Mesenchymal stem cell (in vitro differentiated cells and primary cell): ENCODE data around the gene KDM4B.
A peak's percentile ranks its signal among the peaks of the same experiment; 100 is the strongest.

Source experiments
- DNase-seq: peaks from one replicate; pipeline ENCODE4 v3.0.0-alpha.2; 2013
- H2AFZ ChIP-seq: one replicate; pipeline ENCODE4 v1.6.1; 2013; ENCODE audit warnings: low read depth, mild to moderate bottlenecking, control low read depth, inconsistent platforms, low read length, moderate library complexity
- H2AK5ac ChIP-seq: 2 replicates; pipeline ENCODE4 v1.6.1; 2013; ENCODE audit warnings: low read length, moderate library complexity, mild to moderate bottlenecking, inconsistent platforms; ENCODE audit not compliant: severe bottlenecking
- H2BK120ac ChIP-seq: one replicate; pipeline ENCODE4 v1.6.1; 2013; ENCODE audit warnings: low read depth, mild to moderate bottlenecking, inconsistent platforms, low read length, moderate library complexity
- H2BK12ac ChIP-seq, 2 experiments: one replicate each; pipeline ENCODE4 v1.6.1; 2013; ENCODE audit warnings: inconsistent platforms in 2 of 2, low read length in 2 of 2, mild to moderate bottlenecking in 2 of 2, moderate library complexity in 2 of 2, control low read depth in 1 of 2
- H2BK15ac ChIP-seq: one replicate; pipeline ENCODE4 v1.6.1; 2013; ENCODE audit warnings: mild to moderate bottlenecking, low read depth, inconsistent platforms; ENCODE audit not compliant: poor library complexity, severe bottlenecking
- H2BK5ac ChIP-seq: 2 replicates; pipeline ENCODE4 v1.6.1; 2013; ENCODE audit warnings: low read depth, mild to moderate bottlenecking, low read length, control low read depth, inconsistent platforms; ENCODE audit not compliant: poor library complexity, severe bottlenecking
- H3K14ac ChIP-seq, 2 experiments: one replicate each; pipeline ENCODE4 v1.6.1; 2013; ENCODE audit warnings: inconsistent platforms in 2 of 2, low read length in 2 of 2, control low read depth in 1 of 2, mild to moderate bottlenecking in 1 of 2, moderate library complexity in 1 of 2
- H3K18ac ChIP-seq, 2 experiments: one replicate each; pipeline ENCODE4 v1.6.1; 2013; ENCODE audit warnings: inconsistent platforms in 2 of 2, low read length in 2 of 2, control low read depth in 1 of 2, low read depth in 1 of 2, mild to moderate bottlenecking in 1 of 2
- H3K23ac ChIP-seq, 2 experiments: one replicate each; pipeline ENCODE4 v1.6.1; 2013; ENCODE audit warnings: inconsistent platforms in 2 of 2, low read length in 2 of 2, mild to moderate bottlenecking in 2 of 2, moderate library complexity in 2 of 2, control low read depth in 1 of 2
- H3K27ac ChIP-seq: 2 replicates; pipeline ENCODE4 v1.5.1; 2013; ENCODE audit warnings: mild to moderate bottlenecking, moderate library complexity, low read length, control low read depth, inconsistent platforms; ENCODE audit not compliant: poor library complexity, severe bottlenecking
- H3K27me3 ChIP-seq, 2 experiments: 2 replicates each; pipeline versions ENCODE4 v1.6.1 to v1.7.0; 2013; ENCODE audit warnings: low read length in 2 of 2, mild to moderate bottlenecking in 2 of 2, moderate library complexity in 2 of 2, control low read depth in 1 of 2, inconsistent platforms in 1 of 2; ENCODE audit not compliant: control insufficient read depth in 1 of 2, insufficient read depth in 1 of 2
- H3K36me3 ChIP-seq, 2 experiments: 2 replicates each; pipeline versions ENCODE4 v1.6.1 to v1.7.0; 2013; ENCODE audit warnings: low read length in 2 of 2, control low read depth in 1 of 2, inconsistent platforms in 1 of 2, low read depth in 1 of 2, mild to moderate bottlenecking in 1 of 2; ENCODE audit not compliant: insufficient read depth in 2 of 2, control insufficient read depth in 1 of 2
- H3K4ac ChIP-seq, 2 experiments: one replicate each; pipeline ENCODE4 v1.6.1; 2013; ENCODE audit warnings: inconsistent platforms in 2 of 2, low read length in 2 of 2, mild to moderate bottlenecking in 2 of 2, moderate library complexity in 2 of 2, control low read depth in 1 of 2, low read depth in 1 of 2
- H3K4me1 ChIP-seq: 2 replicates; pipeline ENCODE4 v1.6.1; 2013; ENCODE audit warnings: low read depth, low read length, control low read depth; ENCODE audit not compliant: control insufficient read depth, insufficient read depth
- H3K4me2 ChIP-seq: 2 replicates; pipeline ENCODE4 v1.6.1; 2013; ENCODE audit warnings: low read length, mild to moderate bottlenecking, inconsistent platforms; ENCODE audit not compliant: poor library complexity, severe bottlenecking
- H3K4me3 ChIP-seq, 2 experiments: 2 replicates each; pipeline versions ENCODE4 v1.5.1 to v1.7.0; 2013; ENCODE audit warnings: low read length in 2 of 2, mild to moderate bottlenecking in 2 of 2, control low read depth in 1 of 2, low read depth in 1 of 2; ENCODE audit not compliant: insufficient read depth in 1 of 2
- H3K79me1 ChIP-seq: replicated peaks from 2 replicates; pipeline ENCODE4 v1.6.1; 2013; ENCODE audit warnings: mild to moderate bottlenecking, control low read depth, low read length, inconsistent platforms; ENCODE audit not compliant: poor library complexity, severe bottlenecking
- H3K9ac ChIP-seq: 2 replicates; pipeline ENCODE4 v1.7.0; 2013; ENCODE audit warnings: mild to moderate bottlenecking, low read length, moderate library complexity
- H3K9me3 ChIP-seq: 2 replicates; pipeline ENCODE4 v1.7.0; 2013; ENCODE audit warnings: mild to moderate bottlenecking, low read length; ENCODE audit not compliant: control insufficient read depth
- H4K8ac ChIP-seq: one replicate; pipeline ENCODE4 v1.6.1; 2013; ENCODE audit warnings: inconsistent platforms, mild to moderate bottlenecking, low read length, moderate library complexity
- H4K91ac ChIP-seq: one replicate; pipeline ENCODE4 v1.6.1; 2013; ENCODE audit warnings: mild to moderate bottlenecking, low read length, inconsistent platforms
- WGBS: methylation state at CpG from one replicate; pipeline ENCODE4 v1.1.7; 2013; ENCODE audit warnings: mixed read lengths; 5-methylcytosine and 5-hydroxymethylcytosine counted together

Gene KDM4B

DNA sequence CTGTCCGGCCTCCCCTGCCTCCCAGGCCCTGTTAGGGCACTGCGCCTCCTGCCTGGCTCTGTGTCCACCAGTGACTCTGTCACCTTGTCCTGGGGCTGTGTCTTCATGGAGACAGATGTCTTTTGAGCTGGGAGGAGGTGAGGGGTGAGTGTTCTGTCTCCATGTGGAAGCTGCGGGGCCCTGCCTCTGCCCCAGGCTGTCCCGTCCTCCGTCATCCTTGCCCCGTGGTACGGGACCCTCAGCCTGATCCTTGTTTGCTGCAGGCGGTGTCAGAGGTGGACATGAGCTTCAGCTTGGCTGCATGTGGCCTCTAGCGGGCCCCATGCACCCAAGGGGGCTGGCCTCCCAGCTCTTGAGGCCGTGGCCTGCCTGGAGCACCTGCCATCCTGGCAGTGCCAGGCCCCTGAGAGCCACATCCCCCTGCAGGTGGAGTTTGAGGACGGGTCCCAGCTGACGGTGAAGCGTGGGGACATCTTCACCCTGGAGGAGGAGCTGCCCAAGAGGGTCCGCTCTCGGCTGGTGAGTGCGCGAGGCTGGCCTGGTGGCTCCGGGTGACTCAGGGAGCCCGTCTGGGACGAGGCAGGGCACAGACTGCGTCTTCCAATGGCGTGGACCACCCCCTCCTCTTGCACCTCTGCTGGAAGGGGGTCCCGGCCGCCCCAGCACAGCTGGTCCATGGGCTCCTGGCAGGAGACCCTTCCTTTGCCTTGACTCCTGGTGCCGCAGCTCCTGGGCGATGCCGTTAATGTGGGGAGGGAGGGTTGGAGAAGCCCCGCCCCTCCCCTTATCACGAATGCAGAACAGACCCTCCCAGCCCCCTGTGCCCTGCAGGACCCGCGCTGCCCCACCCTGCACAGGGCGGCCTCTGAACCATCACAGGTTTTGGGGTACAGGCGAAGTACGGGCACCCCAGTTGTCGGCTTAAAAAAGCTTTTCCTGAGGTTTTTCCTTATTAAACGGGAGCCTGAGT, 181.3 kb downstream of the KDM4B start:
- H3K36me3 ChIP-seq: peaks cover 41 to 88% of the 10 kb centered on the region in 2 experiments
- DNase-seq: no peak
- 90% methylated on average over 35 of the region's 36 CpGs for WGBS
- H2BK15ac ChIP-seq: no peak overlapping the region
- no peak overlapping the region for H3K4me3 ChIP-seq
- H3K18ac ChIP-seq: no peak overlapping the region
- H3K9ac ChIP-seq: no peak overlapping the region
- no peak overlapping the region for H3K4me2 ChIP-seq
- H3K27ac ChIP-seq: no peak overlapping the region
- no peak overlapping the region for H4K8ac ChIP-seq
- H2BK5ac ChIP-seq: no peak overlapping the region
- peaks cover 2% of the 10 kb centered on the region for H3K79me1 ChIP-seq
- no peak overlapping the region for H2AFZ ChIP-seq
- no peaks in the 10 kb centered on the region for H3K4me1 ChIP-seq
- no peaks in the 10 kb centered on the region for H3K27me3 ChIP-seq
- H3K9me3 ChIP-seq: no peaks in the 10 kb centered on the region
- H3K4ac ChIP-seq: no peak overlapping the region
- H3K14ac ChIP-seq: no peak overlapping the region
- H2AK5ac ChIP-seq: no peak overlapping the region
- H2BK120ac ChIP-seq: no peak overlapping the region
- no peak overlapping the region for H3K23ac ChIP-seq
- no peak overlapping the region for H4K91ac ChIP-seq
- H2BK12ac ChIP-seq: no peak overlapping the region

DNA sequence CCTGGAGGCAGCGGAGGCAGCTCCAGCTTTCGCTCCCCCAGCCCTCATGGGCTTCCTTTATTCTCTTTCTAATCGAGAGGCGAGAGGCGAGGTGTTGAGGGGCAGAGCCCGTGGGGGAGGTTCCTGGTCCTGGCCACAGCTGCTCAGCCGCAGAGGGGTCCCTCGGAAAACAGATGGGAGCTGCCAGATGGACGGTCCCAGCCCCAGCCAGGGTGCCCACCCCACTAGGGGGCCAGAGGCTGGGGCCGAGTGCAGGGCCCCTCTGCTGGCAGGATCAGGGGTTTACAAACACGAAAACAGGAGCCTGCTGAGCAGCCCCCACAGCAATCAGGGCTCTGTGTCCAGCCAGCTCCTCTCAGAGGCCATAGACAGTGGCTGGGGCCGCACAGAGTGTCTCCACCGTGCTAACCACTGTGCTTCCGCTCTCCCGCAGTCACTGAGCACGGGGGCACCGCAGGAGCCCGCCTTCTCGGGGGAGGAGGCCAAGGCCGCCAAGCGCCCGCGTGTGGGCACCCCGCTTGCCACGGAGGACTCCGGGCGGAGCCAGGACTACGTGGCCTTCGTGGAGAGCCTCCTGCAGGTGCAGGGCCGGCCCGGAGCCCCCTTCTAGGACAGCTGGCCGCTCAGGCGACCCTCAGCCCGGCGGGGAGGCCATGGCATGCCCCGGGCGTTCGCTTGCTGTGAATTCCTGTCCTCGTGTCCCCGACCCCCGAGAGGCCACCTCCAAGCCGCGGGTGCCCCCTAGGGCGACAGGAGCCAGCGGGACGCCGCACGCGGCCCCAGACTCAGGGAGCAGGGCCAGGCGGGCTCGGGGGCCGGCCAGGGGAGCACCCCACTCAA, 182.2 kb downstream of the KDM4B start:
- Histone ChIP-seq H3K79me1 (peaks cover 2% of the 10 kb centered on the region), H3K4me2 (no peak overlapping the region), H3K36me3 (peaks cover 36 to 81% of the 10 kb centered on the region in 2 experiments), H2AK5ac (no peak overlapping the region), H2BK12ac (no peak overlapping the region), H2BK120ac (no peak overlapping the region), H3K4me3 (peak overlapping the region in 1 of 2 experiments; percentile 17), H3K23ac (no peak overlapping the region), H2AFZ (no peak overlapping the region), H2BK15ac (no peak overlapping the region), H3K27me3 (no peaks in the 10 kb centered on the region), H3K4me1 (no peaks in the 10 kb centered on the region), H3K4ac (no peak overlapping the region), H3K27ac (no peak overlapping the region), H3K18ac (no peak overlapping the region), H2BK5ac (no peak overlapping the region), H3K9ac (no peak overlapping the region), H3K14ac (no peak overlapping the region), H3K9me3 (no peaks in the 10 kb centered on the region), H4K91ac (no peak overlapping the region), H4K8ac (no peak overlapping the region)
- no peak for DNase-seq
- 91% methylated on average over 52 of the region's 52 CpGs for WGBS

DNA sequence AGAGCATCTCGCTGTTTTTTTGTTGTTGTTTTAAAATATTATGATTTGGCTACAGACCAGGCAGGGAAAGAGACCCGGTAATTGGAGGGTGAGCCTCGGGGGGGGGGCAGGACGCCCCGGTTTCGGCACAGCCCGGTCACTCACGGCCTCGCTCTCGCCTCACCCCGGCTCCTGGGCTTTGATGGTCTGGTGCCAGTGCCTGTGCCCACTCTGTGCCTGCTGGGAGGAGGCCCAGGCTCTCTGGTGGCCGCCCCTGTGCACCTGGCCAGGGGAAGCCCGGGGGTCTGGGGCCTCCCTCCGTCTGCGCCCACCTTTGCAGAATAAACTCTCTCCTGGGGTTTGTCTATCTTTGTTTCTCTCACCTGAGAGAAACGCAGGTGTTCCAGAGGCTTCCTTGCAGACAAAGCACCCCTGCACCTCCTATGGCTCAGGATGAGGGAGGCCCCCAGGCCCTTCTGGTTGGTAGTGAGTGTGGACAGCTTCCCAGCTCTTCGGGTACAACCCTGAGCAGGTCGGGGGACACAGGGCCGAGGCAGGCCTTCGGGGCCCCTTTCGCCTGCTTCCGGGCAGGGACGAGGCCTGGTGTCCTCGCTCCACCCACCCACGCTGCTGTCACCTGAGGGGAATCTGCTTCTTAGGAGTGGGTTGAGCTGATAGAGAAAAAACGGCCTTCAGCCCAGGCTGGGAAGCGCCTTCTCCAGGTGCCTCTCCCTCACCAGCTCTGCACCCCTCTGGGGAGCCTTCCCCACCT, 183.3 kb downstream of the KDM4B start:
- WGBS: 98% methylated on average over 19 of the region's 27 CpGs
- Histone ChIP-seq H3K4ac (no peak overlapping the region), H4K91ac (no peak overlapping the region)

More for the DNA sequence above, 183.3 kb downstream of the KDM4B start:
- Histone ChIP-seq H4K8ac (no peak overlapping the region), H3K79me1 (peaks cover 2% of the 10 kb centered on the region), H3K27ac (no peak overlapping the region), H2AK5ac (no peak overlapping the region), H3K4me3 (no peak overlapping the region), H3K9me3 (no peaks in the 10 kb centered on the region), H3K14ac (no peak overlapping the region), H3K36me3 (peaks cover 28 to 70% of the 10 kb centered on the region in 2 experiments), H3K9ac (no peak overlapping the region), H2BK15ac (no peak overlapping the region), H3K23ac (no peak overlapping the region), H2BK12ac (no peak overlapping the region), H2BK120ac (no peak overlapping the region), H2BK5ac (no peak overlapping the region), H3K27me3 (no peaks in the 10 kb centered on the region), H3K4me1 (no peaks in the 10 kb centered on the region), H3K18ac (no peak overlapping the region), H3K4me2 (no peak overlapping the region), H2AFZ (no peak overlapping the region)
- DNase-seq: no peak
